HG02840 (cell line): ENCODE measurements around the gene HPS6.
"Not testable (repeated sequence)": the region's sequence is repeated elsewhere in the genome, so short reads cannot be mapped to it uniquely, and the experiment has no call there.

Experiments used
- ATAC-seq: cut with Tn5 transposase; IDR thresholded peaks from one replicate; pipeline ENCODE4 v1.9.1; 2021; ENCODE audit warnings: mild to moderate bottlenecking, moderate library complexity, moderate number of reproducible peaks; ENCODE audit not compliant: unreplicated experiment, low FRiP score

Gene HPS6

DNA sequence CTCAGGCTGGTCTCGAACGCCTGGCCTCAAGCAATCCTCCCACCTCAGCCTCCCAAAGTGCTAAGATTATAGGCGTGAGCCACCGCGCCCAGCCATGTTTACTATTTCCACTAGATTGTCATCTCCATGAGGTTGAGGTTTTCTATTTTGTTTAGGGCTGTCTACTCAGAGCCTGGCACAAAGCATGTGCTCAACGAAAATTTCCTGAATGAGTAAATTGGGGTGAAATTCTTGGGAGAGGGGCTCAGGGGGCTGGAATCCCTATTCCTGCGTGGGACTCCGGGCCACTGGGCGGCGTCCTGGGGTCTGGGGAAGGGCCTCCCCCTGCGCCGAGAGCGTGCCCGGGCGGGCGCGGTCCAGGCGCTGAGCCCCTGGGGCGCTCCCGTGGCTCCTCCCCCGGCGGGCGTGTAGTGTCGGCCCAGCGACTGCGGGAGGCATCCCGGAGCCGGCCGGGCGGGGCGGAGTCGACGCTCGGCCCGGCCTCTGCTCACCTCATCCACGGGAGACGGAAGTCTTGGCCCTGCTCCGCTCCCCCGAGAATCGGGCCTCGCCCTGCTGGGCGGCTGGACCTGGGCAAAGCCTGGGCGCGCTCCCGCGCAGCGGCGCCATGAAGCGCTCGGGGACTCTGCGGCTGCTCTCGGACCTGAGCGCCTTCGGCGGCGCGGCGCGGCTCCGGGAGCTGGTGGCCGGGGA lies at the start of gene HPS6:
HPS6 (plus strand) TSS at position 482 of the 693 bp plus-strand sequence; CDS start at position 608, 126 bp downstream.
- ATAC-seq: peak; percentile 87

DNA sequence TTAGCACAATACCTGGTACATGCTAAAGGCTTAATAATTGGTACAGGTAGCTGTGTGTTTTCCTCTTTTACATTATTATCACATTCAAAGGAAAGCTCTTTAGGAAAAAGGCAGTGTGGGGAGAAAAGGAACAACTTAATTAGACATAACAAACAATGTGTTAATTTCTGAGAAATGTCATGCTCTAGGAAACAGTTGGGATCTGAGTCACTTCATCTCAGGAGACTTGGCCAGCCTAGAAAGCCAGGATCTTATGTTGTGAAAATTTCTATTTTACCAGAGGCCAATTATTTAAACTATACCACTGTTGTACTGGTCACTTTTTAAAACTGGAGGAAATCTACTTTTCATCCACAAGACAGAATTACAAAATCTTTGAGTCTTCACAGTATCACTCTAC lies 48.7 kb upstream of the HPS6 start:
- ATAC-seq: no peak

DNA sequence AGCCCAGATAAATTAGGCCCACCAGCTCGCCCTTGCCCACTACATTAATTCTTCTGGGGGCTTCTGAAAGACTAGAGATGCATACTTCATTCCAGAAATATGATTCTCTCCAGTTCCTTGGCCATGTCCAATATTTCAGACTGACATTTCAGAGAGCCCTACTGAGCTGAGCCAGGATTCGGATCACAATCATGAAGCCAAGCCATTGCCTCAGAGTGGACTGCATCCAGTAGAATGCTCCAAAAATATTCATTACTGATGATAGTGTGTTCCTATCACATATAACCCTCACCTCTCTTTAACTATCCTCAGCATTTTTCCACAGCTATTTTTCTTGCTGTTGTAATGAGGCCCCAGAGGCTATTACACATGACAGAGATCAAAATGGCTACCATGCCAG lies 47.9 kb upstream of the HPS6 start:
- no peak for ATAC-seq

DNA sequence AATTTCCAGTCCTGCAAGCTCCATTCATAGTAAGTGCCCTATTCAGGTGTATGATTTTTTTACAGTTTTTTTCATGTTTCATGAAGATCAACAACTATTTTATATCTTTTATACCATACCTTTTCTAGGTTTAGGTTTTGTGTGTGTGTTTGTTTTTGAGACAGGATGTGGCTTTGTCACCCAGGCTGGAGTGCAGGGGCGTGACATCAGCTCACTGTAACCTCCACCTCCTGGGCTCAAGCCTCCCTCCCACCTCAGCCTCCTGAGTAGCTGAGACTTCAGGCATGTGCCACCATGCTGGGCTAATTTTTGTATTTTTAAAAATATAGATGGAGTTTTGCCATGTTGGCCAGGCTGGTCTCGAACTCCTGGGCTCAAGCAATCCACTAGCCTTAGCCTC lies 44.2 kb upstream of the HPS6 start:
- no peak for ATAC-seq

DNA sequence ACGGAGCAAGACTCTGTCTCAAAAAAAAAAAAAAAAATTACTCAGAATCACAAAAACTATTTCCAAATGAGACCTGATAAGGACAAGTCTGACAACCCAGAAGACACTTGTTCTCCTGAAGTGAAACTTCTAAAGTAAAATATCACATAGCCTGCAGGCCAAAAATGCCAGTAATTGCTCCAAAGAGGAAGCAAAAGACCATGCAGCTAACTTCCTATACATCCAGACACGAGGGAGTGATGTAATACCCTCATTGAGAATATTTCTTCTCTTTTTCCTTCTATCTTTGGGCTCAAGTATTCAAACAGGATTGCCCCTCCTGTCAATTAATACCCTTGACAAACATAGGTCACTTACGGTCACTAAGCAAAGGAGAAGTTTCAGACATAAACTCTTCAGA lies 40.4 kb upstream of the HPS6 start:
- no peak for ATAC-seq

DNA sequence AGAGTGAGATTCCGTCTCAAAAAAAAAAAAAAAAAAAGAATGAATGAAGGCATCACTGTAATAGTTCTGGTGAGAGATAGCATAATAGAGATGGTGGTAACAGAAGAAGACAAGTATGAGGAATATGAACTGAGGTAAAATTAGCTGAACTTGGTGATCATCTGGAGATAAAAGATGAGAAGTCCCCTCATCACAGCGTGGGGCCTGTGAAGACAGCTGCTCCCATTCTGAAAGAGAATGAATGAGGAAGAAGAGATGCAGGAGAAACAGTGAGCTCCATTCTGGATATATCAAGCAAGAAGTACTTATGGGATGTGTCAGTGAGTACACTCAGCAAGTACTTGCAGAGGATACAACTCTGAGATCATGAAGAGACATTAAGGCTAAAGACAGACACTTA lies 37.9 kb upstream of the HPS6 start:
- ATAC-seq: no peak

DNA sequence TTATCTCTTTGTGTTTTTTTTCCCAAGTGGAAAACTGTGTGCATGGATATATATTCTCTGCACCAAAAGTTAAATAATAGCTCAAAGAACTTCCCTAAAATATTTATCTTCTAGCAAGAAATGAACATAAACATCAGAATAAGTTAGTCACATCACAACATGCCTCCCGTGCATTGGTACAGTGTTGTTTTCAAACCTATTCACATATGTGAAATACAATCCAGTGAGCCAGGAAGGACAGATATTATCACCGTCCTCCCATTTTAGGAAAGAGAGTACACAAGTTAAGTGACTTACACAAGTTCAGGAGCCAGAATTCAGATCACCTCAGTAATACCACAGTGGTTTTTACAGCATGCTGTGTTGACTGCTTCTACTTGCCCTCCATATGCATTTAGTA lies 31.4 kb upstream of the HPS6 start:
- no peak for ATAC-seq

DNA sequence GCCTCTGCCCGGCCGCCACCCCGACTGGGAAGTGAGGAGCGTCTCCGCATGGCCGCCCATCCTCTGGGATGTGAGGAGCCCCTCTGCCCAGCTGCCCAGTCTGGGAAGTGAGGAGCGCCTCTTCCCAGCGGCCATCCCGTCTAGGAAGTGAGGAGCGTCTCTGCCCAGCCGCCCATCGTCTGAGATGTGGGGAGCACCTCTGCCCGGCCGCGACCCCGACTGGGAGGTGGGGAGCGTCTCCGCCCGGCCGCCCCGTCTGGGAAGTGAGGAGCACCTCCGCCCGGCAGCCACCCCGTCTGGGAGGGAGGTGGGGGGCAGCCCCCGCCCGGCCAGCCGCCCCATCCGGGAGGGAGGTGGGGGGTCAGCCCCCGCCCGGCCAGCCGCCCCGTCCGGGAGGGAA lies 29.3 kb upstream of the HPS6 start:
- ATAC-seq: not testable (repeated sequence)

DNA sequence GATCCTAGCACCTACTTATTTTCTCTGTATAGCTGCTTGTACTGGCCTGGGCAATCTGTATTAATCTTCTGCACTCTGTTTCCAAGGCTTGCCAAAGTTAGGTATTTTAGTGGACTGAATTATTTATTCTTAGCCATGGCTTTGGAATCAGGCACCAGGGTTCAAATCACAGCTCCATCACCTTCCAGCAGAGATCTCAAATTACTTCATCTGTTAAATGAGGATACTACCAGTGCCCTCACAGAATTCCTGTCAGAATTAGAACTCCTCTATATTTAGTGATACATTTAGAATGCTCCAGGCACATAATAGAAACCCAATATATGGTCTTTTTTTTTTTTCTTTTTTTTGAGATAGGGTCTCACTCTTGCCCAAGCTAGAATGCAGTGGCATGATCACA lies 26.7 kb upstream of the HPS6 start:
- no peak for ATAC-seq

DNA sequence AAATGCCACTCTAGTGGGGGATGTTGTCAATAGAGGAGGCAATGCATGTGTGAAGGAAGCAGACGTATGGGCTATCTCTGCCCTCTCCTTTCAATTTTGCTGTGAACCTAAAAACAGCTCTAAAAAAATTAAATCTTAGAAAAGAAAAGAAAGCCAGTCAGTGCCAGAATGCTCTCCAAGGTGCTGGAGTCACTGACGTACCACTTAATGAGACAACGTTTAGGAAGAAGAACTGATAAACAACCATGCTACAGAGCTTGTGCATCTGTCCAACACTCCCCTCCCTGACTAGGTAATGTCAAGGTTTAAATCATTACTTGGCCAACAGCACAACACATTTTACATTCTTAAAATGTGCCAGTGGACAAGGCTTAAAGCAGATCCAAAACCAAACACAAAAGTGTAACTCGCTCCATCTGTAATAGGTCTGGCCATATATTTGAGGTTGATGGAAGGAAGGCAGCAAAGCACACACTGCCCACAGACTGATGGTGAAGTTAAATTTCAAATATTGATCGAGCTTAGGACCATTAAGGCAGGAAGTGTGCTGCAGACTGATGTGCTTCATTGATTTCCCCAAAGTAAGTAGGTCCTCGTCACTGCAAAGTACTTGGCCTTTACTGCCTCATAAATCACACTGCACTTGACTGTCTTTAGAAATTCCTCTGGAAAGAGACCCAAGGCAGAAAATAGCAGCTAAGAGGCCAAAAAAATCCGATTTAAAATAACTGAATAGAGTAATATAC lies 24.7 kb upstream of the HPS6 start:
- no peak for ATAC-seq

DNA sequence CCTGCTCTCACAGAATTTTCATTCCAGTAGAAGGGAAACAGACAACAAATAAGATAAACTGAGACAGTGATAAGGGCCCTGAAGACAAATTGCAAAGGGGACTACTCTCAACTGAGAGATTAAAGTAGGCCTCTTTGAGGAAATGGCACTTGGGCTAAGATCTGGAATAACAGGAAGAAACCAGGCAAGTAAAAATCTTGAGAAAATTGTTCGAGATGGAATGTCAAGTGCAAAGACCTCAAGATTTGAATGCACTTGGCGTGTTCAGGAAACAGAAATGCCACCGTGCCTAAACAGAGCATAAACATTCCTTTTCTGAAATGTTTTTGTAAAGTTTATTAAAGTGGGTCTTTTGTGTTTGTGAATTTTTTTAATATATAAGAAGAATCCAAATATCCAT lies 19.9 kb upstream of the HPS6 start:
- no peak for ATAC-seq

DNA sequence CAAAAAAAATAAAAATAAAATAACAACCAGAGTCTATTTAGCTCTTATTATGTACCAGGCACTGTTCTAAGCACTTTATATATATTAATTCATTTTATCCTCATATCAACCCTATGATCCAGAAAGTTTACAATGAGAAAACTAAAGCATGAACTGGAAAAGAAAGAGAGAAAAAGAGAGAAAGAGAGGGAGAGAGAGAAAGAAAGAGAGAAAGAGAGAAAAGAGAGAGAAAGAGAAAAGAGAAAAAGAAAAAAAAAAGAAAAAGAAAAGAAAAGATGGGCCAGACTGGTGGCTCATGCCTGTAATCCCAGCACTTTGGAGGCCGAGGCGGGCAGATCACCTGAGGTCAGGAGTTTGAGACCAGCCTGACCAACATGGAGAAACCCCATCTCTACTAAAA lies 19.1 kb upstream of the HPS6 start:
- ATAC-seq: no peak

DNA sequence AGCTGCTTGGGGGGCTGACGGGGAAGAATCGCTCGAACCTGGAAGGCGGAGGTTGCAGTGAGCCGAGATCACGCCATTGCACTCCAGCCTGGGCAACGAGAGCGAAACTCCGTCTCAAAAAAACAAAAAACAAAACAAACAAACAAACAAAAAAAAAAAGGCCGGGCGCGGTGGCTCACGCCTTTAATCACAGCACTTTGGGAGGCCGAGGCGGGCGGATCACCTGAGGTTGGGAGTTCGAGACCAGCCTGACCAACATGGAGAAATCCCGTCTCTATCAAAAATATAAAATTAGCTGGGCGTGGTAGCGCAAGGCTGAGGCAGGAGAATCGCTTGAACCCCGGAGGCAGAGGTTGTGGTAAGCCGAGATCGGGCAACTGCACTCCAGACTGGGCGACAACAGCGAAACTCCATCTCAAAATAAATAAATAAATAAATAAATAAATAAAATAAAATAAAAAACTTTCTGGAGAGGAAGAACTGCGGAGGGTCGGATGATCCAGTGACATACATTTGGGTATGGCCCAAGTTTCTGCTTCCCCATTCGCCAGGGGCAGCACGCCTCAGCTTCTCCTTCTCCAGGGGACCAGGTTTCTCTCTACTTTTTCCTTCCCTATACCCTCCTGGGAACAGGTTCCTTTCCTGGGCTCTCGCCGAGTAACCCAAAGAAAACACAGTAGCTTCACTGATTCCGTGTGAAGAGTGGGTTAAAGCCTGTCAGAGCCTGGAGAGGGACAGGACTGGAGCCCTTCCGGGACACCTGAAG lies 10.1 kb upstream of the HPS6 start:
- not testable (repeated sequence) for ATAC-seq

DNA sequence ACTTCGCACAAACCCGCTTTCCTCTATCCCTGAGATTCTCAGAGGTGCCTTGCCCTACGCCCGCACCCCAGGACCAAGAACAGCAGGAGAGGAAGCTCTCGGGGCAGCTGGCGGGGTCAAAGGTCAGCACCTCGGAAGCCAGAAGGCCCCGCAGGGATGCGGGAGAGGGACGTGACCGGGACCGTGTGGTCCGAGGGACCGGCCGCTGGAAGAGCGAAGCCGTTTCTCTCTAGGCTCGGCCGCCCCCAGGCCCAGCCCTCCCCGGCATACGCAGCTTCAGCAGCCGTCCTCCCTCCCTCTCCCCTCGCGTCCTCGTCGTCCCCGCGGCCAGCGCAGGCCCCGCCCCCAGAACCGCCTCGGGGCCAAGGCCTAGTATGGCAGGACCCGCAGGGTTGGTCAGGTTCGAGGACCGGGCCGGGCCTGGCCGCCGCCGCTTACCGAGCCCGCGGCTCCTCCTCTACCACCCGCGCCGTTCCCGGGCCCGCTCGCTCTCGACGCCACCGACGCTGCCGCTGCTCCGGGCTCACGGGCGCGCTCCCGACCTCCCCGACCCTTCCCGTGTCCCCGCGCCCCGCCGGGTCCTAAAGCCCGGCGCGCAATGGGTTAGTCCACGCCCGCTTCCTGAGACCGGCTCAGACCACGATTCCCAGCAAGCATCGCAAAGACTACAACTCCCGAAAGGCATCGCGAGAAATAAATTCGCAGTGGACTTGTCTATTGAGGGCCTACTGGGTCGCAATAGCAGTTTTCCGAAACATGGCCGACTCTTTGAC lies 9.3 kb upstream of the HPS6 start, which contains the start of gene ARMH3:
ARMH3 (minus strand) TSS at position 527 of the 773 bp plus-strand sequence. CDS start 16,059 bp downstream, outside the sequence.
- peak; percentile 92 for ATAC-seq

DNA sequence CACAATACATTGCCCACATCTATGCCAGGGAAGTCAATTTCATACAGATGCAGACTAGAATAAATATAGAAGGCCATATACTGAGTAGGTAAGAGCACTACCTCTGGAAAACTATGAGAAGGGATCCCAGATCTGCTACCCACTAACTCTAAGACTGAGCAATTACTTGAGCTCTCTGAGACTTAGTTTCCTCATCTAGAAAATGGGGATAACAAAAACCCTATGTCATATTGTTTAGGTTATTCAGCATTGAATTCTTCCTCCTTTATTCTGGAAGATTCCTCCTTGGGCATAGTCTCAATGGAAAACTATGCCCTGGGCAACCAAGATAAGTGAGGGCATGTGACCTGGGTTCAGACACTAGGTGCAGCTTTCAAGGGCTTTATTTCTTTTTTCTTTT lies 5.2 kb upstream of the HPS6 start:
- ATAC-seq: no peak

DNA sequence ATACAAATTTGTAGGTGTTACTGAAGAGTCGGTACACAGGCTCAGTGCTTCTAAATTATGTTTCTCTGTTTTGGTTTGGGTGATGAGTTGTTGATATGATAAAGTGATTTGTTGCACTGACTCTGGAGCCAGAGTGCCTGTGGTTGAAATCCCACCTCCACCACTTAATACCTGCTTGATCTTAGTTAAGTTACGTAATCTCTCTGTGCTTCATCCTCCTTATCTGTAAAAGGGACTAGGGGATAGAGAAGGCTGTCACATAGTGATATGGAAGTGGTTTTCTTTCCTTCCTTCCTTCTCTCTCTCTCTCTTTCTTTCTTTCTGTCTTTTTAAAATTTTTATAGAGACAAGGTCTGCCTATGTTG lies 664 bp upstream of the HPS6 start:
- no peak for ATAC-seq

DNA sequence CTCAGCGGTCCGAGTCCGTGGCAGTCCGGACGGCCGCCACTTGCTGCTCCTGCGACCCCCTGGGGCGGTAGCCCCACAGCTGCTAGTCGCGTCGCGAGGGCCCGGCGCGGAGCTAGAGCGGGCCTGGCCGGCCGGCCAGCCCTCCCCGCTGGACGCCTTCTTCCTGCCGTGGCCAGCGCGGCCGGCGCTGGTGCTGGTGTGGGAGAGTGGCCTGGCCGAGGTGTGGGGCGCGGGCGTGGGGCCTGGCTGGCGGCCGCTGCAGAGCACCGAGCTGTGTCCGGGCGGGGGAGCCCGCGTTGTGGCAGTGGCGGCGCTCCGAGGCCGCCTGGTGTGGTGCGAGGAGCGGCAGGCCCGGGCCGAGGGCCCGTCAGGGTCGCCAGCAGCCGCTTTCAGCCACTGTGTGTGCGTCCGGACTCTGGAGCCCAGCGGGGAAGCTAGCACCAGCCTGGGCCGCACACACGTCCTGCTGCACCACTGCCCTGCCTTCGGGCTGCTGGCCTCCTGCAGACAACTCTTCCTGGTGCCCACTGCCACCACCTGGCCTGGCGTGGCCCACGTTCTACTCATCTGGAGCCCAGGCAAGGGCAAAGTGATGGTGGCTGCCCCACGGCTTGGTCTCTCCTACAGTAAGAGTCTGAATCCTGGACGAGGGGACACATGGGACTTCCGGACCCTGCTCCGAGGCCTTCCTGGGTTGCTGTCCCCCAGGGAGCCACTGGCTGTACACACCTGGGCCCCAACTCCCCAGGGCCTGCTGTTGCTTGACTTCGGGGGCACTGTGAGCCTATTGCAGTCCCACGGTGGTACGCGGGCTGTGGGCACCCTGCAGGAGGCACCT lies 631 bp downstream of the HPS6 start:
- ATAC-seq: peak; percentile 27

DNA sequence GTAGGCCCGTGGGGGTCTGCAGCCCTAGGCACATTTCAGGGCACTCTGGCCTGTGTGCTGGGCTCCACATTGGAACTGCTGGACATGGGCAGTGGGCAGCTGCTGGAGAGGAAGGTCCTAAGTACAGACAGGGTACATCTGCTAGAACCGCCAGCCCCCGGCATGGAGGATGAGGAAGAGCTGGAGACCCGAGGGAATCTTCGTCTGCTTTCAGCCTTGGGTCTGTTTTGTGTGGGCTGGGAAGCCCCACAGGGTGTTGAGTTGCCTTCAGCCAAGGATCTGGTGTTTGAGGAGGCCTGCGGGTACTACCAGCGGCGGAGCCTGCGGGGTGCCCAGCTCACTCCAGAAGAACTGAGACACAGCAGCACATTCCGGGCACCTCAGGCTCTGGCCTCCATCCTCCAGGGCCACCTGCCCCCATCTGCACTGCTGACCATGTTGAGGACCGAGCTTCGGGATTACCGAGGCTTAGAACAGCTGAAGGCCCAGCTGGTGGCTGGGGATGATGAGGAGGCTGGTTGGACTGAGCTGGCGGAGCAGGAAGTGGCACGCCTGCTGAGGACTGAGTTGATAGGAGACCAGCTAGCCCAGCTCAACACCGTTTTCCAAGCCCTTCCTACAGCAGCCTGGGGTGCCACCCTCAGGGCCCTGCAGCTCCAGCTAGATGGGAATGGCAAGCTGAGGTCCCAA lies 1.4 kb downstream of the HPS6 start:
- no peak for ATAC-seq
